CD4-positive, CD25-positive, alpha-beta regulatory T cell (primary cell): Measurements from ENCODE around the gene TM6SF1. TPM values are rescaled to one million over a fixed set of nuclear protein-coding genes. Genes with fewer than 3 reads are reported as not detected.
"Not testable (repeated sequence)": the region's sequence is repeated elsewhere in the genome, so short reads cannot be mapped to it uniquely, and the experiment has no call there.

Source experiments
- ATAC-seq, 2 donors: fragments of 150-1000 bp; cut with Tn5 transposase; one replicate each; pipeline ENCODE4 v1.10.0; 2021; ENCODE audit warnings: low read depth in 2 of 2, moderate number of reproducible peaks in 2 of 2, moderate library complexity in 1 of 2
- DNase-seq, 3 donors: peaks; one replicate each; pipeline versions ENCODE4 v3.0.0 to v3.0.0-alpha.2; 2012 to 2022; ENCODE audit warnings: mixed read lengths in 1 of 3
- H3K27ac ChIP-seq: one replicate; pipeline ENCODE4 v1.7.0; 2013; ENCODE audit warnings: mild to moderate bottlenecking, low read length; ENCODE audit not compliant: insufficient read depth, poor library complexity, severe bottlenecking
- H3K27me3 ChIP-seq: one replicate; pipeline ENCODE4 v1.7.0; 2013; ENCODE audit warnings: low read length; ENCODE audit not compliant: control insufficient read depth, insufficient read depth
- H3K36me3 ChIP-seq: one replicate; pipeline ENCODE4 v1.7.0; 2013; ENCODE audit warnings: mild to moderate bottlenecking, low read length, moderate library complexity; ENCODE audit not compliant: control insufficient read depth, insufficient read depth
- H3K4me1 ChIP-seq: 2 replicates; pipeline ENCODE4 v1.7.0; 2013; ENCODE audit warnings: mild to moderate bottlenecking, low read length; ENCODE audit not compliant: insufficient read depth, control insufficient read depth, poor library complexity, severe bottlenecking
- H3K4me3 ChIP-seq: one replicate; pipeline ENCODE4 v1.7.0; 2013; ENCODE audit warnings: low read depth, mild to moderate bottlenecking, low read length, moderate library complexity
- H3K9me3 ChIP-seq, 2 experiments: 1 replicate in 1 of 2; 2 replicates in 1 of 2; pipeline ENCODE4 v1.7.0; 2013; ENCODE audit warnings: low read length in 2 of 2, mild to moderate bottlenecking in 1 of 2, moderate library complexity in 1 of 2; ENCODE audit not compliant: control insufficient read depth in 2 of 2
- H3K27ac Mint-ChIP-seq, 3 donors: one replicate each; pipeline ENCODE4 v1.8.0; 2020 to 2022; ENCODE audit warnings: mild to moderate bottlenecking in 3 of 3, mixed read lengths in 3 of 3, moderate library complexity in 2 of 3
- H3K27me3 Mint-ChIP-seq: one replicate; pipeline ENCODE4 v1.8.0; 2022; ENCODE audit warnings: mild to moderate bottlenecking, mixed read lengths
- H3K36me3 Mint-ChIP-seq: one replicate; pipeline ENCODE4 v1.8.0; 2020; ENCODE audit warnings: mixed read lengths
- H3K4me1 Mint-ChIP-seq, 4 donors: one replicate each; pipeline ENCODE4 v1.8.0; 2020 to 2022; ENCODE audit warnings: mixed read lengths in 4 of 4, mild to moderate bottlenecking in 1 of 4
- H3K4me3 Mint-ChIP-seq, 4 donors: one replicate each; pipeline ENCODE4 v1.8.0; 2020 to 2022; ENCODE audit warnings: mild to moderate bottlenecking in 4 of 4, mixed read lengths in 4 of 4, moderate library complexity in 3 of 4
- H3K9me3 Mint-ChIP-seq, 7 donors: one replicate each; pipeline ENCODE4 v1.8.0; 2020 to 2022; ENCODE audit warnings: mixed read lengths in 7 of 7, mild to moderate bottlenecking in 3 of 7, moderate library complexity in 2 of 7
- polyA plus RNA-seq, 4 donors: library from polyadenylated mRNA; unstranded; fragments of 300-500 nt; fragmentation: Illumina TruSeq; gene quantifications; one replicate each; pipeline ENCODE4 v1.2.3, GENCODE V29; 2021
- total RNA-seq: library from RNA; stranded (reverse); gene quantifications from one replicate; pipeline ENCODE4 v1.2.3, GENCODE V29; 2022

TM6SF1 gene
- total and polyA plus RNA-seq, 5 donors from 2014 or later, result 0.16 to 0.42 TPM; not detected in 3

GRCh38 chr15:83119968-83120581 is 12.6 kb downstream of the TM6SF1 start:
- Mint-ChIP-seq H3K36me3 (no peaks in the 10 kb centered on the region), H3K4me3 (no peak overlapping the region), H3K4me1 (no peaks in the 10 kb centered on the region), H3K9me3 (no peaks in the 10 kb centered on the region), H3K27me3 (peaks cover 5% of the 10 kb centered on the region), H3K27ac (no peak overlapping the region)
- H3K9me3 ChIP-seq, result no peaks in the 10 kb centered on the region
- DNase-seq (no peak), ATAC-seq (no peak)
- H3K36me3 ChIP-seq, result no peaks in the 10 kb centered on the region
- H3K4me1 ChIP-seq, result no peaks in the 10 kb centered on the region
- H3K27me3 ChIP-seq, result no peaks in the 10 kb centered on the region
- H3K27ac ChIP-seq, result no peak overlapping the region
- H3K4me3 ChIP-seq, result no peak overlapping the region

DNA sequence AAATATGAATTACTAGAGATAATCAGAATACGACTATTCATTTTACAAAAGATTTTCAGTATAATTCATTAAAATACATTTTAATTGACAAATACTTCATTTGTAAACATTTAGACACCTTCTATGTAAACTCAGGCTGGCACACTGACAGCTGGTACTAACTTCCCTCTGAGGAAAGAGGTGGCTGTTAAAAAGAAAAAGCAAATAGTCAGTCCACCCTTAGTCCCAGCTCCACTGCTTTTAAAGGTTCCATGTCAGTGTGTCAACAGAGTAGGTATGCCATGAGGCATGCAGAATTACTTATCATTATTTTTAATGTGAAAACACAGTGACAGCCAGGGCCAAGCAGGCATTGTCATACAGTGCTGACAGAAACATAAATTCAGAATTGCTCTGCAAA is 16.1 kb downstream of the TM6SF1 start:
- H3K4me1 Mint-ChIP-seq, result no peaks in the 10 kb centered on the region
- Histone ChIP-seq H3K9me3 (no peaks in the 10 kb centered on the region), H3K27me3 (peaks cover 3% of the 10 kb centered on the region), H3K27ac (no peak overlapping the region), H3K4me1 (no peaks in the 10 kb centered on the region), H3K4me3 (no peak overlapping the region), H3K36me3 (no peaks in the 10 kb centered on the region)
- H3K9me3 Mint-ChIP-seq, result peaks cover 0 to 2% (median 0%) of the 10 kb centered on the region in 7 donors
- ATAC-seq, result no peak
- H3K36me3 Mint-ChIP-seq, result no peaks in the 10 kb centered on the region
- no peak overlapping the region for H3K4me3 Mint-ChIP-seq
- no peak for DNase-seq
- peaks cover 6% of the 10 kb centered on the region for H3K27me3 Mint-ChIP-seq
- H3K27ac Mint-ChIP-seq, result no peak overlapping the region

- H3K36me3 ChIP-seq, result no peaks in the 10 kb centered on the region
- peaks cover 3% of the 10 kb centered on the region for H3K27me3 ChIP-seq
- Mint-ChIP-seq H3K9me3 (peaks cover 0 to 2% (median 0%) of the 10 kb centered on the region in 7 donors), H3K4me3 (no peak overlapping the region), H3K4me1 (no peaks in the 10 kb centered on the region), H3K27me3 (peaks cover 13% of the 10 kb centered on the region), H3K36me3 (no peaks in the 10 kb centered on the region), H3K27ac (no peak overlapping the region)
- H3K27ac ChIP-seq, result no peak overlapping the region
- no peaks in the 10 kb centered on the region for H3K4me1 ChIP-seq
- ATAC-seq, result no peak
- no peak for DNase-seq
- H3K9me3 ChIP-seq, result no peaks in the 10 kb centered on the region
- no peak overlapping the region for H3K4me3 ChIP-seq
Measured at GRCh38 chr15:83127547-83128150, 20.2 kb downstream of the TM6SF1 start.

GRCh38 chr15:83129791-83130190 is 22.3 kb downstream of the TM6SF1 start:
- Histone ChIP-seq H3K9me3 (no peaks in the 10 kb centered on the region), H3K4me3 (no peak overlapping the region), H3K36me3 (no peaks in the 10 kb centered on the region), H3K27me3 (peaks cover 3% of the 10 kb centered on the region), H3K27ac (no peak overlapping the region), H3K4me1 (no peaks in the 10 kb centered on the region)
- peaks cover 0 to 2% (median 0%) of the 10 kb centered on the region in 7 donors for H3K9me3 Mint-ChIP-seq
- no peak overlapping the region for H3K27ac Mint-ChIP-seq
- ATAC-seq (no peak), DNase-seq (no peak)
- H3K4me3 Mint-ChIP-seq, result no peak overlapping the region
- no peaks in the 10 kb centered on the region for H3K4me1 Mint-ChIP-seq
- no peaks in the 10 kb centered on the region for H3K36me3 Mint-ChIP-seq
- H3K27me3 Mint-ChIP-seq, result peaks cover 13% of the 10 kb centered on the region

DNA sequence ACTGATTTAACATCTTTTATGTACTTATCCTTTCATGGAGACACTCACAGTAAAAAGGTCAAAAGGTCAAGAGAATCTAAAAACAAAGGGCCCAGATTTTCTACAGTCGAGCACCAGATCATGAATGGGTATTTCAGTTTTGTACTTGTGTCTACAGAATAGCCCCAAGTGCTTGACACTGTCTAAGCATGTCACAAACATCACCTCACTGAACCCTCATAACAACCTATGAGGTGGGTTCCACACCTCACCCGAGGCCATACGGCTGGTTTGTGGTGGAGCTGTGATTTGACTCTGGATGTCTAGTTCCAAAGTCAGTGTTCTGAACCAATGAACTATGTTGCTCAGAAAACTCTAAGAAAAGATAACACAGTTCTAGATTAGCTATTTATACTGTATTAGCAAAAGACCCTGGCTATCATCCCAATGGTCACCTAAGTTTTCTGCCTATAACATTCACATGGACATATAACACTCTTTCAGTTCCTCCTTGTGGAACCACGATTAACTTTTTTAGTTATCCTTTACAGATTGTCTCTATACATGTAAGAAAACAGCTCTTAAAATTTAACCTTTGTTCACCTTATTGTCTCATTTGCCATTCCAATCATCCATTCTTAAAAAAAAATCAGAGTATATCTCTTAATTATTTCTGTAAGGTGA is 25.5 kb downstream of the TM6SF1 start:
- no peaks in the 10 kb centered on the region for H3K4me1 Mint-ChIP-seq
- no peaks in the 10 kb centered on the region for H3K4me1 ChIP-seq
- H3K36me3 ChIP-seq, result no peaks in the 10 kb centered on the region
- no peak overlapping the region for H3K27ac Mint-ChIP-seq
- H3K9me3 ChIP-seq, result no peaks in the 10 kb centered on the region
- no peaks in the 10 kb centered on the region for H3K9me3 Mint-ChIP-seq
- H3K27ac ChIP-seq, result no peak overlapping the region
- no peak overlapping the region for H3K4me3 Mint-ChIP-seq
- no peaks in the 10 kb centered on the region for H3K36me3 Mint-ChIP-seq
- peaks cover 19% of the 10 kb centered on the region for H3K27me3 Mint-ChIP-seq
- no peak for ATAC-seq
- no peak overlapping the region for H3K4me3 ChIP-seq
- DNase-seq, result no peak
- peaks cover 3% of the 10 kb centered on the region for H3K27me3 ChIP-seq

DNA sequence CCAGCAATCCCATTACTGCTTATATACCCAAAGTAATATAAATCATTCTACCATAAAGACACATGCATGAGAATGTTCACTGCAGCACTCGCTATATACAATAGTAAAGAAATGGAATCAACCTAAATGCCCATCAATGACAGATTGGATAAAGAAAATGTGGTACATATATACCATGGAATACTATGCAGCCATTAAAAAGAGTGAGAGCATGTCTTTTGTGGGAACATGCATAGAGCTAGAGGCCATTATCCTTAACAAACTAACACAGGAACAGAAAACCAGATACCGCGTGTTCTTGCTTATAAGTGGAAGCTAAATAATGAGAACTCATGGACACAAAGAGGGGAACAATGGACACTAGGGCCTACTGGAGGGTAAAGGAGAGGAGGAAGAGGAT is 34.7 kb downstream of the TM6SF1 start:
- H3K36me3 Mint-ChIP-seq, H3K36me3 ChIP-seq, H3K4me3 ChIP-seq, DNase-seq, H3K4me3 Mint-ChIP-seq, ATAC-seq, H3K4me1 ChIP-seq, H3K9me3 ChIP-seq, H3K9me3 Mint-ChIP-seq, H3K4me1 Mint-ChIP-seq, H3K27ac Mint-ChIP-seq, H3K27ac ChIP-seq, H3K27me3 ChIP-seq: not testable (repeated sequence)
- H3K27me3 Mint-ChIP-seq, result peaks cover 31% of the 10 kb centered on the region

GRCh38 chr15:83144771-83145170 is 37.3 kb downstream of the TM6SF1 start:
- ATAC-seq, result no peak
- Histone ChIP-seq H3K36me3 (no peaks in the 10 kb centered on the region), H3K27me3 (no peaks in the 10 kb centered on the region), H3K4me3 (no peak overlapping the region), H3K4me1 (no peaks in the 10 kb centered on the region), H3K27ac (no peak overlapping the region), H3K9me3 (peaks cover 0 to 1% of the 10 kb centered on the region in 2 experiments)
- no peak overlapping the region for H3K4me3 Mint-ChIP-seq
- peaks cover 25% of the 10 kb centered on the region for H3K27me3 Mint-ChIP-seq
- no peaks in the 10 kb centered on the region for H3K4me1 Mint-ChIP-seq
- H3K27ac Mint-ChIP-seq, result no peak overlapping the region
- peaks cover 0 to 6% (median 0%) of the 10 kb centered on the region in 7 donors for H3K9me3 Mint-ChIP-seq
- H3K36me3 Mint-ChIP-seq, result no peaks in the 10 kb centered on the region
- DNase-seq, result no peak

DNA sequence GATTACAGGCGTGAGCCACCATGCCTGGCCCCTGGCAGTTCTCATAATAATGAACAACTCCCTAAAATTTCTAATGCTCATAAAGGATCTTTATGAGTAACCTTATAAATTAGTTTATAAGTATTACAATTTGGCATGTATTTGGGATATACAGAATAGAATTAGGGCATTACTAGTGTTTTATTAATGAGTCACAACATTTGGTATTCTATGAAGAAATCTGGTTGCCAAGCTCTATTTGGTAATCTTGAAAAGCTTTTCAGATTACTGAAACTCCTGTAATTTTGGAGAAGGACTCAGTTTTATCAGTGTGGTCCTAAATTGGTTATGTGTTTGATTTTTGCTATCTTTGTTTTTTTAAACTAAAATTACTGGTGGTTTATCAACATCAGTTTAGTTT is 45.8 kb downstream of the TM6SF1 start:
- Mint-ChIP-seq H3K36me3 (no peaks in the 10 kb centered on the region), H3K4me3 (no peak overlapping the region), H3K27me3 (peaks cover 19% of the 10 kb centered on the region), H3K27ac (no peak overlapping the region), H3K9me3 (no peaks in the 10 kb centered on the region), H3K4me1 (peaks cover 0 to 5% (median 0%) of the 10 kb centered on the region in 4 donors)
- H3K27ac ChIP-seq, result no peak overlapping the region
- no peak overlapping the region for H3K4me3 ChIP-seq
- H3K36me3 ChIP-seq, result no peaks in the 10 kb centered on the region
- no peak for DNase-seq
- ATAC-seq, result no peak
- no peaks in the 10 kb centered on the region for H3K4me1 ChIP-seq
- H3K27me3 ChIP-seq, result no peaks in the 10 kb centered on the region
- no peaks in the 10 kb centered on the region for H3K9me3 ChIP-seq
